HG02884 (cell line): ENCODE measurements around the gene WASF1.
A peak's percentile ranks its signal among the peaks of the same experiment; 100 is the strongest.
"Not testable (repeated sequence)": the region's sequence is repeated elsewhere in the genome, so short reads cannot be mapped to it uniquely, and the experiment has no call there.

Experiments used
- ATAC-seq: cut with Tn5 transposase; IDR thresholded peaks from one replicate; pipeline ENCODE4 v1.9.1; 2021; ENCODE audit warnings: mild to moderate bottlenecking, moderate library complexity; ENCODE audit not compliant: unreplicated experiment

WASF1 gene

GRCh38 chr6:110178626-110179405 lies 654 bp downstream of the WASF1 start:
- ATAC-seq = no peak

- no peak for ATAC-seq
Measured at GRCh38 chr6:110173506-110174132, 5.9 kb downstream of the WASF1 start.

GRCh38 chr6:110170081-110170480 lies 9.4 kb downstream of the WASF1 start:
- ATAC-seq = no peak

- ATAC-seq = no peak
Measured at GRCh38 chr6:110158479-110158878, 21.0 kb downstream of the WASF1 start.

- ATAC-seq = no peak
Measured at GRCh38 chr6:110147870-110148269, 31.6 kb downstream of the WASF1 start.

GRCh38 chr6:110140650-110141049 lies 38.8 kb downstream of the WASF1 start:
- ATAC-seq = no peak

GRCh38 chr6:110139052-110139451 lies 40.4 kb downstream of the WASF1 start:
- no peak for ATAC-seq

GRCh38 chr6:110137924-110138887 lies 41.3 kb downstream of the WASF1 start:
- ATAC-seq = no peak

- no peak for ATAC-seq
Measured at GRCh38 chr6:110130362-110130761, 49.1 kb downstream of the WASF1 start.

- no peak for ATAC-seq
Measured at GRCh38 chr6:110128418-110128817, 51.1 kb downstream of the WASF1 start.

- no peak for ATAC-seq
Measured at GRCh38 chr6:110125361-110125760, 54.1 kb downstream of the WASF1 start.

GRCh38 chr6:110121655-110122054 lies 57.8 kb downstream of the WASF1 start:
- not testable (repeated sequence) for ATAC-seq

GRCh38 chr6:110116258-110116657 lies 63.2 kb downstream of the WASF1 start:
- ATAC-seq = no peak

- ATAC-seq = no peak
Measured at GRCh38 chr6:110114004-110114403, 65.5 kb downstream of the WASF1 start.

- no peak for ATAC-seq
Measured at GRCh38 chr6:110105296-110105695, 74.2 kb downstream of the WASF1 start.

GRCh38 chr6:110103260-110103659 lies 76.2 kb downstream of the WASF1 start:
- no peak for ATAC-seq

- peak; percentile 43 for ATAC-seq
Measured at GRCh38 chr6:110102411-110102810, 77.1 kb downstream of the WASF1 start.

- ATAC-seq = peak; percentile 74
Measured at GRCh38 chr6:110101885-110102284, 77.6 kb downstream of the WASF1 start.

GRCh38 chr6:110098511-110099116 lies 80.9 kb downstream of the WASF1 start:
- no peak for ATAC-seq

GRCh38 chr6:110097443-110097842 lies 82.0 kb downstream of the WASF1 start:
- ATAC-seq = no peak

- ATAC-seq = no peak
Measured at GRCh38 chr6:110095935-110096334, 83.5 kb downstream of the WASF1 start.
